Astrocyte of the spinal cord (primary cell): ENCODE data around the gene ZNF429.
"Not testable (repeated sequence)": the region's sequence is repeated elsewhere in the genome, so short reads cannot be mapped to it uniquely, and the experiment has no call there.

ENCODE experiments used
- DNase-seq: peaks from one replicate; pipeline ENCODE4 v3.0.0; 2011; ENCODE audit warnings: low read depth, low spot score
- H3K4me3 ChIP-seq: 2 replicates; pipeline ENCODE4 v1.5.1; 2011; ENCODE audit warnings: low read depth, mild to moderate bottlenecking, low read length, moderate library complexity
- CTCF ChIP-seq: IDR thresholded peaks from 2 replicates; pipeline ENCODE4 v1.5.1; 2012; ENCODE audit warnings: low read depth, mild to moderate bottlenecking, low read length, inconsistent platforms
- in situ Hi-C: cut with HindIII; loops from 2 replicates; pipeline ENCODE4 v1.10.0; 2017; ENCODE audit warnings: low sequenced_read_pairs

Gene ZNF429

GRCh38 chr19:21487969-21488368 lies 17.4 kb upstream of the ZNF429 start:
- DNase-seq = no peak
- no peak overlapping the region for H3K4me3 ChIP-seq
- in situ Hi-C loops = no loop called here
- no peak for TF ChIP-seq CTCF

- no peak for TF ChIP-seq CTCF
- in situ Hi-C loops = no loop called here
- H3K4me3 ChIP-seq = no peak overlapping the region
- no peak for DNase-seq
Measured at GRCh38 chr19:21491146-21491545, 14.3 kb upstream of the ZNF429 start.

- no peak for DNase-seq
- no peak for TF ChIP-seq CTCF
- in situ Hi-C loops = no loop called here
- no peak overlapping the region for H3K4me3 ChIP-seq
Measured at GRCh38 chr19:21492947-21493906, 12.2 kb upstream of the ZNF429 start.

- TF ChIP-seq CTCF = no peak
- no peak overlapping the region for H3K4me3 ChIP-seq
- DNase-seq = no peak
- in situ Hi-C loops = no loop called here
Measured at GRCh38 chr19:21496876-21497275, 8.5 kb upstream of the ZNF429 start.

- no peak overlapping the region for H3K4me3 ChIP-seq
- DNase-seq = no peak
- TF ChIP-seq CTCF = no peak
- in situ Hi-C loops = no loop called here
Measured at GRCh38 chr19:21498651-21499050, 6.8 kb upstream of the ZNF429 start.

GRCh38 chr19:21508198-21508597 lies 2.8 kb downstream of the ZNF429 start:
- no peak for DNase-seq
- H3K4me3 ChIP-seq = no peak overlapping the region
- no peak for TF ChIP-seq CTCF
- in situ Hi-C loops = no loop called here

- in situ Hi-C loops, H3K4me3 ChIP-seq, DNase-seq: not testable (repeated sequence)
Measured at GRCh38 chr19:21511058-21511457, 5.7 kb downstream of the ZNF429 start.

- DNase-seq, H3K4me3 ChIP-seq, in situ Hi-C loops: not testable (repeated sequence)
Measured at GRCh38 chr19:21512609-21513008, 7.2 kb downstream of the ZNF429 start.
